ENCODE measurements around the gene FARP1.

- TF ChIP-seq CTCF (IDR thresholded peaks at IDR 0.05): no peak
- no peak for TF ChIP-seq EP300 (IDR thresholded peaks at IDR 0.05)
Measured at GRCh38 chr13:98299966-98300350, 157.1 kb downstream of the FARP1 start.

Measured in esophagus muscularis mucosa (tissue), 3 donors.